Measurements from ENCODE around the gene GALNT5.

Gene GALNT5

GRCh38 chr2:157292853-157293252, 35.3 kb downstream of the GALNT5 start:
- DNase-seq: no peak

GRCh38 chr2:157296490-157296889, 39.0 kb downstream of the GALNT5 start:
- no peak for DNase-seq

GRCh38 chr2:157296958-157297357, 39.5 kb downstream of the GALNT5 start:
- no peak for DNase-seq

- DNase-seq: no peak
Observed at GRCh38 chr2:157301307-157301706, 43.8 kb downstream of the GALNT5 start.

GRCh38 chr2:157302492-157303099, 45.1 kb downstream of the GALNT5 start:
- peak in 2 of 5 donors; percentile 25 to 51 for DNase-seq

- DNase-seq: no peak
Observed at GRCh38 chr2:157303612-157304011, 46.1 kb downstream of the GALNT5 start.

- DNase-seq: no peak
Observed at GRCh38 chr2:157304811-157305722, 47.6 kb downstream of the GALNT5 start.

- no peak for DNase-seq
Observed at GRCh38 chr2:157305723-157306110, 48.2 kb downstream of the GALNT5 start.

GRCh38 chr2:157307021-157307420, 49.5 kb downstream of the GALNT5 start:
- peak in 1 of 5 donors; percentile 40 for DNase-seq

GRCh38 chr2:157309878-157310277, 52.4 kb downstream of the GALNT5 start:
- no peak for DNase-seq

- DNase-seq: no peak
Observed at GRCh38 chr2:157311706-157312105, 54.2 kb downstream of the GALNT5 start.

- peak in 1 of 5 donors; percentile 33 for DNase-seq
Observed at GRCh38 chr2:157312866-157313486, 55.5 kb downstream of the GALNT5 start.

GRCh38 chr2:157315901-157316300, 58.4 kb downstream of the GALNT5 start:
- no peak for DNase-seq

GRCh38 chr2:157318884-157319283, 61.4 kb downstream of the GALNT5 start:
- no peak for DNase-seq

GRCh38 chr2:157319795-157320194, 62.3 kb downstream of the GALNT5 start:
- DNase-seq: no peak

GRCh38 chr2:157320409-157320808, 62.9 kb downstream of the GALNT5 start:
- DNase-seq: no peak

GRCh38 chr2:157321466-157321865, 64.0 kb downstream of the GALNT5 start:
- DNase-seq: no peak

GRCh38 chr2:157322432-157322831, 64.9 kb downstream of the GALNT5 start:
- no peak for DNase-seq

- DNase-seq: no peak
Observed at GRCh38 chr2:157324331-157324843, 66.9 kb downstream of the GALNT5 start.

- no peak for DNase-seq
Observed at GRCh38 chr2:157325786-157326185, 68.3 kb downstream of the GALNT5 start, which contains the start of gene ERMN. TSS of gene ERMN (minus strand) at chr2:157325824. CDS start at chr2:157325642, 182 bp downstream.

GRCh38 chr2:157326698-157327097, 69.2 kb downstream of the GALNT5 start:
- no peak for DNase-seq

GRCh38 chr2:157327200-157327599, 69.7 kb downstream of the GALNT5 start:
- DNase-seq: no peak
